IMR-90 (cell line): ENCODE data around the gene ALKBH5. TPM values are rescaled to one million over a fixed set of nuclear protein-coding genes. Genes with fewer than 3 reads are reported as not detected.

Experiments used
- ATAC-seq: fragments of 200-7000 bp; cut with Tn5 transposase; 2 replicates; pipeline ENCODE4 v1.9.1; 2020; ENCODE audit warnings: low read depth, mild to moderate bottlenecking, moderate library complexity
- BruUV-seq: library from RNA; stranded (reverse); fragments of 400-500 nt; replicated peaks from 2 replicates; lab custom pipeline; 2021; lab: Mats Ljungman, UMichigan
- CTCF ChIA-PET: fragments of 300-600 bp; formaldehyde crosslinking; extraction: SDS; loops from one replicate; lab custom pipeline; 2021; ENCODE audit warnings: antibody characterized with exemption; lab: Yijun Ruan, JAX
- POLR2A ChIA-PET: fragments of 300-600 bp; sonication (Branson Sonifier 250); formaldehyde crosslinking; loops from one replicate; lab custom pipeline; 2022; ENCODE audit warnings: antibody characterized with exemption; ENCODE audit not compliant: unreplicated experiment; lab: Charles Lee
- DNase-seq: peaks from one replicate; pipeline ENCODE4 v3.0.0; 2013
- H2AFZ ChIP-seq: replicated peaks from 2 replicates; pipeline ENCODE3; 2013; ENCODE audit warnings: low read length, mild to moderate bottlenecking; ENCODE audit not compliant: poor library complexity
- H2AK5ac ChIP-seq: 2 replicates; pipeline ENCODE4 v1.6.1; 2013; ENCODE audit warnings: low read depth, low read length, inconsistent platforms
- H2AK9ac ChIP-seq: replicated peaks from 2 replicates; pipeline ENCODE3; 2013; ENCODE audit warnings: mild to moderate bottlenecking, low read depth, low read length, moderate library complexity; ENCODE audit not compliant: poor library complexity
- H2BK120ac ChIP-seq: 2 replicates; pipeline ENCODE4 v1.6.1; 2013; ENCODE audit warnings: low read depth, low read length, inconsistent platforms
- H2BK15ac ChIP-seq: 3 replicates; pipeline ENCODE4 v1.6.1; 2013; ENCODE audit warnings: low read depth, low read length, inconsistent platforms
- H2BK20ac ChIP-seq: 2 replicates; pipeline ENCODE4 v1.6.1; 2013; ENCODE audit warnings: low read depth, mild to moderate bottlenecking, inconsistent platforms, low read length, moderate library complexity
- H2BK5ac ChIP-seq: 2 replicates; pipeline ENCODE4 v1.6.1; 2013; ENCODE audit warnings: mild to moderate bottlenecking, low read depth, low read length, inconsistent platforms; ENCODE audit not compliant: poor library complexity, severe bottlenecking
- H3K14ac ChIP-seq: replicated peaks from 2 replicates; pipeline ENCODE4 v1.6.1; 2013; ENCODE audit warnings: low read depth, low read length, inconsistent platforms
- H3K18ac ChIP-seq: 2 replicates; pipeline ENCODE4 v1.6.1; 2013; ENCODE audit warnings: low read depth, low read length, control low read depth
- H3K23ac ChIP-seq: 2 replicates; pipeline ENCODE4 v1.6.1; 2013; ENCODE audit warnings: low read depth, low read length, inconsistent platforms
- H3K27ac ChIP-seq: 2 replicates; pipeline ENCODE4 v1.5.1; 2013; ENCODE audit warnings: mild to moderate bottlenecking, control low read depth, low read length; ENCODE audit not compliant: insufficient read depth
- H3K27me3 ChIP-seq: 2 replicates; pipeline ENCODE4 v1.6.1; 2013; ENCODE audit warnings: low read length; ENCODE audit not compliant: control insufficient read depth, insufficient read depth
- H3K36me3 ChIP-seq: 2 replicates; pipeline ENCODE4 v1.6.1; 2013; ENCODE audit warnings: low read length, mixed read lengths; ENCODE audit not compliant: control insufficient read depth, insufficient read depth
- H3K4ac ChIP-seq: 2 replicates; pipeline ENCODE4 v1.6.1; 2013; ENCODE audit warnings: low read depth, low read length, inconsistent platforms
- H3K4me1 ChIP-seq: 2 replicates; pipeline ENCODE4 v1.6.1; 2013; ENCODE audit warnings: low read length, mixed read lengths; ENCODE audit not compliant: control insufficient read depth, insufficient read depth
- H3K4me2 ChIP-seq: 2 replicates; pipeline ENCODE4 v1.6.1; 2013; ENCODE audit warnings: low read depth, mild to moderate bottlenecking, control low read depth, low read length, moderate library complexity
- H3K4me3 ChIP-seq: 2 replicates; pipeline ENCODE4 v1.5.1; 2013; ENCODE audit warnings: low read depth, mild to moderate bottlenecking, control low read depth, low read length, moderate library complexity; ENCODE audit not compliant: insufficient read depth
- H3K56ac ChIP-seq: 2 replicates; pipeline ENCODE4 v1.6.1; 2013; ENCODE audit warnings: low read length, inconsistent platforms; ENCODE audit not compliant: insufficient read depth; ENCODE audit errors: extremely low read depth
- H3K79me1 ChIP-seq, 2 experiments: 2 replicates each; pipeline ENCODE4 v1.6.1; 2013; ENCODE audit warnings: low read length in 2 of 2, inconsistent platforms in 1 of 2, low read depth in 1 of 2
- H3K9ac ChIP-seq: 2 replicates; pipeline ENCODE4 v1.6.1; 2013; ENCODE audit warnings: low read depth, low read length, control low read depth
- H3K9me1 ChIP-seq: 2 replicates; pipeline ENCODE4 v1.6.1; 2013; ENCODE audit warnings: low read length, inconsistent platforms; ENCODE audit not compliant: insufficient read depth
- H3K9me3 ChIP-seq: 2 replicates; pipeline ENCODE4 v1.6.1; 2013; ENCODE audit warnings: low read length; ENCODE audit not compliant: control insufficient read depth, insufficient read depth
- H4K20me1 ChIP-seq: 2 replicates; pipeline ENCODE4 v1.6.1; 2013; ENCODE audit warnings: low read length, inconsistent platforms; ENCODE audit not compliant: insufficient read depth
- H4K5ac ChIP-seq: 2 replicates; pipeline ENCODE4 v1.6.1; 2013; ENCODE audit warnings: mild to moderate bottlenecking, low read depth, low read length, control low read depth
- H4K8ac ChIP-seq, 2 experiments: 2 replicates each; pipeline ENCODE4 v1.6.1; 2013; ENCODE audit warnings: low read depth in 2 of 2, low read length in 2 of 2, control low read depth in 1 of 2, inconsistent platforms in 1 of 2
- H4K91ac ChIP-seq: 2 replicates; pipeline ENCODE4 v1.6.1; 2013; ENCODE audit warnings: low read depth, low read length, inconsistent platforms; ENCODE audit not compliant: insufficient read depth
- BHLHE40 ChIP-seq: fragments of 150-350 bp; IDR thresholded peaks from 2 replicates; pipeline ENCODE4 v1.6.1; 2016; ENCODE audit warnings: mild to moderate bottlenecking, low read depth, low read length
- CEBPB ChIP-seq: IDR thresholded peaks from 2 replicates; pipeline ENCODE4 v1.6.1; 2012; ENCODE audit warnings: low read depth, low read length, improper control_type of control experiment
- CHD1 ChIP-seq: IDR thresholded peaks from 2 replicates; pipeline ENCODE4 v1.6.1; 2012; ENCODE audit warnings: low read depth, low read length, improper control_type of control experiment
- CTCF ChIP-seq: conservative IDR thresholded peaks from 2 replicates; pipeline ENCODE4 v1.5.1; 2012; ENCODE audit warnings: mild to moderate bottlenecking, low read depth, low read length, improper control_type of control experiment
- FOS ChIP-seq: fragments of 150-350 bp; IDR thresholded peaks from 2 replicates; pipeline ENCODE4 v1.6.1; 2016; ENCODE audit warnings: low read depth, low read length
- MAFK ChIP-seq: IDR thresholded peaks from 2 replicates; pipeline ENCODE4 v1.6.1; 2012; ENCODE audit warnings: low read depth, low read length, improper control_type of control experiment
- RAD21 ChIP-seq: IDR thresholded peaks from 2 replicates; pipeline ENCODE4 v1.6.1; 2012; ENCODE audit warnings: low read length, improper control_type of control experiment
- RCOR1 ChIP-seq: IDR thresholded peaks from 2 replicates; pipeline ENCODE4 v1.6.1; 2012; ENCODE audit warnings: mild to moderate bottlenecking, low read length, improper control_type of control experiment; ENCODE audit not compliant: insufficient replicate concordance
- RFX5 ChIP-seq: IDR thresholded peaks from 2 replicates; pipeline ENCODE4 v1.8.0; 2012; ENCODE audit warnings: low read depth, mild to moderate bottlenecking, low read length, moderate library complexity
- USF2 ChIP-seq: fragments of 150-350 bp; IDR thresholded peaks from 2 replicates; pipeline ENCODE4 v1.6.1; 2017; ENCODE audit warnings: mild to moderate bottlenecking, antibody characterized with exemption, low read length, low read depth
- WGBS, 2 experiments: methylation state at CpG; one replicate each; pipeline versions ENCODE4 v1.1.5 to v1.1.7; 2013; ENCODE audit warnings: missing lambda C conversion rate in 2 of 2; ENCODE audit not compliant: insufficient read length in 1 of 2; ENCODE audit errors: extremely low coverage in 2 of 2; 5-methylcytosine and 5-hydroxymethylcytosine counted together
- dilution Hi-C: fragments of 300-500 bp; cut with HindIII; formaldehyde crosslinking; loops from one replicate; pipeline ENCODE4 v1.14.3; 2018; ENCODE audit warnings: low sequenced_read_pairs; ENCODE audit not compliant: unreplicated experiment
- in situ Hi-C: fragments of 300-500 bp; cut with MboI; formaldehyde crosslinking; loops from 3 replicates; pipeline ENCODE4 v1.14.3; 2019; ENCODE audit warnings: low sequenced_read_pairs, inconsistent platforms, mixed read lengths
- intact Hi-C: fragments of 100-400 bp; cut with micrococcal nuclease; formaldehyde crosslinking; loops from 2 replicates; pipeline ENCODE4 v1.10.0; 2022
- polyA plus RNA-seq, 3 experiments: library from polyadenylated mRNA; depleted of rRNA; stranded (reverse); fragments of >200 nt; gene quantifications; 2 replicates each; pipeline ENCODE4 v1.2.3, GENCODE V29; 2012; ENCODE audit warnings: low replicate concordance in 1 of 3
- total RNA-seq: library from RNA; depleted of rRNA; stranded (reverse); fragments of >200 nt; gene quantifications from 2 replicates; pipeline ENCODE4 v1.2.3, GENCODE V29; 2012

The ALKBH5 gene
- total and polyA plus RNA-seq, 2 of the 4 experiments (the other 2 are of a cell fraction), result 57.6 to 79.6 TPM

- no peak overlapping the region for H2BK5ac ChIP-seq
- H2BK20ac ChIP-seq, result no peak overlapping the region
- ATAC-seq (no peak), DNase-seq (no peak)
- dilution Hi-C loops, result no loop called here
- no peak overlapping the region for H2BK120ac ChIP-seq
- no peak overlapping the region for H3K23ac ChIP-seq
- H3K79me1 ChIP-seq, result peaks cover 0 to 13% of the 10 kb centered on the region in 2 experiments; a peak in 3 of 4 replicates
- H4K5ac ChIP-seq, result no peak overlapping the region
- POLR2A ChIA-PET, result interaction anchor here (0.6 kb wide), 1 partner anchor 284 kb away, joined by 9 read pairs; no protein-coding TSS in a partner anchor
- H2AFZ ChIP-seq, result peak overlapping the region; percentile 21
- H3K56ac ChIP-seq, result no peak overlapping the region
- TF ChIP-seq USF2 (no peak), RAD21 (no peak), RCOR1 (no peak), CEBPB (no peak), MAFK (no peak), CTCF (no peak), CHD1 (no peak), BHLHE40 (no peak), FOS (no peak), RFX5 (no peak)
- in situ Hi-C loops, result no loop called here
- H4K91ac ChIP-seq, result no peak overlapping the region
- no peak overlapping the region for H3K14ac ChIP-seq
- H3K9me1 ChIP-seq, result no peaks in the 10 kb centered on the region
- H3K4me1 ChIP-seq, result peaks cover 5% of the 10 kb centered on the region
- no TSS peak for BruUV-seq
- H3K4ac ChIP-seq, result no peak overlapping the region
- H2AK5ac ChIP-seq, result no peak overlapping the region
- H3K9me3 ChIP-seq, result no peaks in the 10 kb centered on the region
- WGBS, 2 experiments, result 83% methylated on average over 2 of the region's 18 CpGs; no CpG with 5 or more reads in 1 of the 2 experiments
- peaks cover 2% of the 10 kb centered on the region for H4K20me1 ChIP-seq
- no peak overlapping the region for H2BK15ac ChIP-seq
- H3K18ac ChIP-seq, result no peak overlapping the region
- H3K4me2 ChIP-seq, result no peak overlapping the region
- intact Hi-C loops, result no loop called here
- no peak overlapping the region for H3K27ac ChIP-seq
- H3K27me3 ChIP-seq, result no peaks in the 10 kb centered on the region
- H3K9ac ChIP-seq, result no peak overlapping the region
- H4K8ac ChIP-seq, result no peak overlapping the region
- H3K36me3 ChIP-seq, result peaks cover 75% of the 10 kb centered on the region
- H2AK9ac ChIP-seq, result no peak overlapping the region
- CTCF ChIA-PET, result no interaction called here
- no peak overlapping the region for H3K4me3 ChIP-seq
Observed at GRCh38 chr17:18238299-18238698, 54.7 kb downstream of the ALKBH5 start.
